Measurements from ENCODE around the gene EXOC6. TPM values are rescaled to one million over a fixed set of nuclear protein-coding genes. Genes with fewer than 3 reads are reported as not detected.

Gene EXOC6
- total RNA-seq, 1 experiment from 2014 or later: 12.9 TPM

GRCh38 chr10:93081318-93081717 lies 233.0 kb downstream of the EXOC6 start:
- H3K4me1 ChIP-seq (ENCODE audit: control insufficient read depth in 1 of 2, insufficient read depth in 2 of 2, low read length in 2 of 2): peaks cover 0 to 10% of the 10 kb centered on the region in 2 experiments; a peak in 1 of 4 replicates
- no peak for ATAC-seq
- no peaks in the 10 kb centered on the region for H3K79me2 ChIP-seq (ENCODE audit: insufficient read depth, low read length)
- H3K36me3 ChIP-seq (ENCODE audit: control insufficient read depth in 1 of 2, insufficient read depth in 2 of 2, low read length in 2 of 2): no peaks in the 10 kb centered on the region
- RAD21 ChIA-PET (ENCODE audit: low non-redundant PET in 1 of 2, low total read pairs in 2 of 2, uncharacterized antibody in 2 of 2, unreplicated experiment in 2 of 2): no interaction called here
- POLR2A ChIA-PET: no interaction called here
- TF ChIP-seq CTCF (IDR thresholded peaks at IDR 0.05 in 2 of 3, conservative IDR thresholded peaks at IDR 0.05 in 1 of 3; ENCODE audit: borderline replicate concordance in 1 of 3, insufficient read depth in 1 of 3, low read depth in 2 of 3, low read length in 2 of 3): no peak
- no peak for TF ChIP-seq ZNF274 (IDR thresholded peaks at IDR 0.05; ENCODE audit: low read depth, low read length)
- no peaks in the 10 kb centered on the region for H4K20me1 ChIP-seq (ENCODE audit: insufficient read depth)
- H2AFZ ChIP-seq (ENCODE audit: low read depth, low read length, poor library complexity, severe bottlenecking): no peak overlapping the region
- H3K27ac ChIP-seq (ENCODE audit: low read depth, low read length): no peak overlapping the region
- no peaks in the 10 kb centered on the region for H3K27me3 ChIP-seq (ENCODE audit: insufficient read depth, low read length)
- no peak for DNase-seq (ENCODE audit: low read depth, low spot score)
- no peak overlapping the region for H3K4me3 ChIP-seq (replicated peaks in 1 of 2; ENCODE audit: low read depth in 1 of 2, low read length in 2 of 2)
- no peak overlapping the region for H3K9ac ChIP-seq (ENCODE audit: low read length)
- CTCF ChIA-PET: no interaction called here
- no peak overlapping the region for H3K4me2 ChIP-seq (ENCODE audit: low read length)
- H3K9me3 ChIP-seq (ENCODE audit: control insufficient read depth in 1 of 2, insufficient read depth in 1 of 2, low read depth in 1 of 2, low read length in 2 of 2): no peaks in the 10 kb centered on the region
- no peaks in the 10 kb centered on the region for H3K9me2 ChIP-seq (ENCODE audit: insufficient read depth)
- no TSS peak for BruUV-seq (replicated peaks)
- intact Hi-C loops (cut with micrococcal nuclease): loop anchor here (5.0 kb wide), 1 partner anchor 271 kb away; no protein-coding TSS in a partner anchor

GRCh38 chr10:93081834-93082233 lies 233.5 kb downstream of the EXOC6 start:
- intact Hi-C loops (cut with micrococcal nuclease): loop anchor here (5.0 kb wide), 1 partner anchor 270 kb away; no protein-coding TSS in a partner anchor
- H3K9me3 ChIP-seq (ENCODE audit: control insufficient read depth in 1 of 2, insufficient read depth in 1 of 2, low read depth in 1 of 2, low read length in 2 of 2): no peaks in the 10 kb centered on the region
- H3K4me2 ChIP-seq (ENCODE audit: low read length): no peak overlapping the region
- ChIA-PET POLR2A (no interaction called here), RAD21 (ENCODE audit: low non-redundant PET in 1 of 2, low total read pairs in 2 of 2, uncharacterized antibody in 2 of 2, unreplicated experiment in 2 of 2) (no interaction called here), CTCF (no interaction called here)
- DNase-seq (ENCODE audit: low read depth, low spot score) (no peak), ATAC-seq (no peak)
- H3K9ac ChIP-seq (ENCODE audit: low read length): no peak overlapping the region
- H3K27ac ChIP-seq (ENCODE audit: low read depth, low read length): no peak overlapping the region
- no peak for TF ChIP-seq ZNF274 (IDR thresholded peaks at IDR 0.05; ENCODE audit: low read depth, low read length)
- no peak for TF ChIP-seq JUND (IDR thresholded peaks at IDR 0.05)
- TF ChIP-seq ELF1 (IDR thresholded peaks at IDR 0.05; ENCODE audit: borderline replicate concordance, low read depth): no peak
- TF ChIP-seq CTCF (IDR thresholded peaks at IDR 0.05 in 2 of 3, conservative IDR thresholded peaks at IDR 0.05 in 1 of 3; ENCODE audit: borderline replicate concordance in 1 of 3, insufficient read depth in 1 of 3, low read depth in 2 of 3, low read length in 2 of 3): no peak
- TF ChIP-seq EZH2phosphoT487 (IDR thresholded peaks at IDR 0.05; ENCODE audit: borderline replicate concordance): no peak
- TF ChIP-seq EGR1 (IDR thresholded peaks at IDR 0.05; ENCODE audit: low read depth): no peak
- TF ChIP-seq CBX3 (IDR thresholded peaks at IDR 0.05; ENCODE audit: low read depth): no peak
- TF ChIP-seq MAX (IDR thresholded peaks at IDR 0.05): no peak
- no peak for TF ChIP-seq EZH2 (IDR thresholded peaks at IDR 0.05)
- H3K79me2 ChIP-seq (ENCODE audit: insufficient read depth, low read length): no peaks in the 10 kb centered on the region
- H2AFZ ChIP-seq (ENCODE audit: low read depth, low read length, poor library complexity, severe bottlenecking): no peak overlapping the region
- peaks cover 0 to 10% of the 10 kb centered on the region in 2 experiments; a peak in 1 of 4 replicates for H3K4me1 ChIP-seq (ENCODE audit: control insufficient read depth in 1 of 2, insufficient read depth in 2 of 2, low read length in 2 of 2)
- H3K4me3 ChIP-seq (replicated peaks in 1 of 2; ENCODE audit: low read depth in 1 of 2, low read length in 2 of 2): no peak overlapping the region
- no TSS peak for BruUV-seq (replicated peaks)
- H3K9me2 ChIP-seq (ENCODE audit: insufficient read depth): no peaks in the 10 kb centered on the region
- H4K20me1 ChIP-seq (ENCODE audit: insufficient read depth): no peaks in the 10 kb centered on the region
- H3K36me3 ChIP-seq (ENCODE audit: control insufficient read depth in 1 of 2, insufficient read depth in 2 of 2, low read length in 2 of 2): no peaks in the 10 kb centered on the region
- H3K27me3 ChIP-seq (ENCODE audit: insufficient read depth, low read length): no peaks in the 10 kb centered on the region
